IPS DF 19.7 (cell line): Measurements from ENCODE around the gene MOV10L1.

ENCODE experiments used
- DNase-seq: peaks from one replicate; pipeline ENCODE4 v3.0.0-alpha.2; 2013; ENCODE audit warnings: low read depth, low spot score

The MOV10L1 gene

DNA sequence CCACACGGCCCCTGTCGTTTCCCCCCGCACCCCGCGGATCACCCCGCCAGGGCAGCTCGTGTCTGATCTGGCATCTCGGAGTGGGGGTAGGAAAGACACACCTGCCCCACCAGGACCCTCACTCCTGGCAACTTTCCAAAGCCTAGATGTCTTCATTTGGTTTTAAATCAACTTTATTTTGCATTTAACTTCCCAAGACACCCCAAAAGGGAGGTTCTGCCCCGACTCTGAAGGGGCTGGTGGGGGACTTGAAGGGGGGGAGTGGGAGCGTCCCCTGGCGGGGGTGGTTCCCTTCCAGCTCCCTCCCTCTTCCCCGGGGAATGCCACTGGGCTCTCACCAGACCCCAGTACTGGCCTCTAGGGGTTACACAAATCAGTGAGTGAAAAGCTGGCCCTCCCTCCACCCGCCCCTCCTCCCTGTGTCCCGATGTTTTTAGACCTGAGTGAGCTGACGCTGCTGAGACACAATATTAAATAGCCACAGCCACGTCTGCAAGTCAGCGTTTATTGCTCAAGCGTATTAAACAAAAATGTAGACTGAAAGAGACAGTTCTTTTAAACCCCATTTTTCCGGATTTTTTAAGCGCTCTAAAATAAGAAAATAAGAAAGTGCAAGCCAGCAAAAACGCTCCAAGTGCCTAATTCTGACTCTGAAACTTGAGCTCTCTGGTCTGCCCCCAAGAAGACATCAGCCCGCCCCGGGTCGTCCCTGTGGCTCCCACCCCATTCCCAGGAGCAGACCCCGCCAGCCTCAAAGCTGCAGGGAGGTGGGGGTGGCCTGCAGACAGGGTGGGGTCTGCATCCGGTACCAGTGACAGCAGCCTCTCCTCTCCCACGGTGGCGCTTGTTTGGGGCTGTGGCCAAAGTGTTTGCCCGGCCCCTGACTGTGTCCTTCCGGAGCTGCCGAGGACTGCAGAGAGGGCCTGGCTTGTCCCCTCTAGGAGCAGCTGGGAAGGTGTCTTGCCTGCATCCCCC lies 30.6 kb upstream of the MOV10L1 start:
- peak; percentile 42 for DNase-seq

DNA sequence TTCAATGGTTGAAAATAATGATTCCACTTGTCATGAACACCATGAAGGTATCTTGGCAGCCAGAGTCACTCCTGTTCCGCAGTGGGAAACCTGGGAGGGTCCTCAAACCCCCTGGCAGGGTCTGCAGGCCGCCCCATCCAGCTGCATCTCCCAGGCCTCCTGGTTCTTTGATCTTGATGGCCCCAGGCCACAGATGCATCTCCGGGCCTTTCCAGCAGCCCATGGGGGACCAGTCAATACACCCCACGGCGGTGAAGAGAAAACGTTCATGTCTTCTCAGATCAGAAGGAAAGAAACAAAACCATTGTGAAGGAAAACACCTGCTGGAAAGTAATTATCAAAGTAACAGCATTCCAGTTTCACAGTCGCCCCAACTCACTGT lies 29.9 kb upstream of the MOV10L1 start:
- DNase-seq, result no peak

DNA sequence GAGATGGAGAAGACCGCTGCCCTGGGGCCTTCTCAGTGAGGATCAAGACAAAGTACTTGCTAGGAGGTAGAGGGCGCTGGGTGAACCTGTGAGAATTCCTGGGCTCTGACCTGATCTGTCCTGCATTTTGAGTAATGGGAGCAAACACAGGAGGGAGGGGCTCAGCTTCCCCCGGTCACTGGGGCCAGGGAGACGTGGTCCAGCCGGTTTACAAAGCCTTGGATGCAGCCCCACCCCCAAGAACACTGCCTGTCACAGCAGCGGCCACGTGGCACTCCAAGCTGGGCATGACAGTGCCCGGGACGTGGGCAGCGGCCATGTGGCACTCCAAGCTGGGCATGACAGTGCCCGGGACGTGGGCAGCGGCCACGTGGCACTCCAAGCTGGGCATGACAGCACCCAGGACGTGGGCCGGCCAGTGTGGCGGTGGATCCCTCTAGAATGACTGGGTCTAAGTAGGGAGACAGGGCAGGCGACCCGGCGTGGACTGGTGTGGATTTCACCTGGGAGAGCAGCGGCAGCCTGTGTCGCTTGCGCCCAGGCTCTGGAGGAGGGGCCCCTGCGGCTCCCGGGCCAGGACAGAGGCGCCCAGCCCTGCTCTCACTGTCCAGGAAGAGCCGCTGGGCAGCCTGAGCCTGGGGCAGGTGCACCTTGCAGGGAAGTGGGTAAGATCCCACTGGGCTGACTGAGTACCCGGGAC lies 29.2 kb upstream of the MOV10L1 start:
- no peak for DNase-seq

DNA sequence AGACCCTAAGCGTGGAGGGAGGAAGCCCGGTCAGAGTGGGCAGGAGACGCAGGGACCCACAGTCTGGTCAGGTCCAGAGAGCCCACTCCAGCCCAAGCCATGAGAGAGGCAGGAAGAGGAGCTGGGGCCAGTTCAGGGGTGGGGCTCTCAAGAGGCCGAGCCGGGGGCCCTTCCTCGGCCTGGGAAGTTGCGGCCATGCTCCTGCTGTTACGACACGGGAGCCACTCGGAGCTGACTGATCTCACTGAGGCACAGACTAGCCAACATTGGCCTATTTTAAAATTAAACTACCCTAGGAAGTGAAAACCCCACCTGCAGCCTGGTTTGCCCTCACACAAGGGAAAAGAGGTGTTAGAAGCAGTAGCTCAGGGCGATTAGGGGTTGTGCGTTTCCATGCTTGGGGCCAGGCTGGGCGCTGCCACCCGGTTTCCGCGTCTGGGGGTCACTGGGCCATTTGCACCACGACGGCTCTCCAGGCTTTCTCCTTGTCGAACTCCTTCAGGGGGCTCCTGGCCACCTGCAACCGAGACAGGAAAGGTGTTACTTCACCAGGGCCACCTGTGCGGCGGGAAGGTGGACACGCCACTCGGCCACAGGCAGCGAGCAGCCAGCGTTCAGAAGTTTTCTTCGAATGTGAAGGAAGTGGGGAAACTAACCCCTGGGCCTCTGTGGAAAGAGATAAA lies 28.5 kb upstream of the MOV10L1 start:
- no peak for DNase-seq

DNA sequence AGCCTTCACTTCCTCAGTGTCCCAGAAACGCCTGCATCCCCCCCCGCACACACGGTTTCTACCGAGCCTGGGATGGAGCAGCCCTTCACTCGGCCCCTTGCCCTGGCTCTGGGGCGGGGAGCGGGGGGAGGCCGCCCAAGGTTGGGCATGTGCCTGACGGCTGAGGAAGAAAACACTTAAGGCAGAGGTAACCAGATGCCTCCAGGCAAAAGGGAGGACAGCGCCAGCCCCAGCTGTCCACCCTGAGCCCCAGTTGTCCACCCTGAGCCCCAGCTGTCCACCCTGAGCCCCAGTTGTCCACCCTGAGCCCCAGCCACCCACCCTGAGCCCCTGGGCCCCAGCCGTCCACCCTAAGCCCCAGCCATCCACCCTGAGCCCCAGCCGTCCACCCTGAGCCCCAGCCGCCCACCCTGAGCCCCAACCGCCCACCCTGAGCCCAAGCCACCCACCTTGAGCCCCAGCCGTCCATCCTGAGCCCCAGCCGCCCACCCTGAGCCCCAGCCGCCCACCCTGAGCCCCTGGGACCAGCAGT lies 27.9 kb upstream of the MOV10L1 start:
- DNase-seq, result no peak

DNA sequence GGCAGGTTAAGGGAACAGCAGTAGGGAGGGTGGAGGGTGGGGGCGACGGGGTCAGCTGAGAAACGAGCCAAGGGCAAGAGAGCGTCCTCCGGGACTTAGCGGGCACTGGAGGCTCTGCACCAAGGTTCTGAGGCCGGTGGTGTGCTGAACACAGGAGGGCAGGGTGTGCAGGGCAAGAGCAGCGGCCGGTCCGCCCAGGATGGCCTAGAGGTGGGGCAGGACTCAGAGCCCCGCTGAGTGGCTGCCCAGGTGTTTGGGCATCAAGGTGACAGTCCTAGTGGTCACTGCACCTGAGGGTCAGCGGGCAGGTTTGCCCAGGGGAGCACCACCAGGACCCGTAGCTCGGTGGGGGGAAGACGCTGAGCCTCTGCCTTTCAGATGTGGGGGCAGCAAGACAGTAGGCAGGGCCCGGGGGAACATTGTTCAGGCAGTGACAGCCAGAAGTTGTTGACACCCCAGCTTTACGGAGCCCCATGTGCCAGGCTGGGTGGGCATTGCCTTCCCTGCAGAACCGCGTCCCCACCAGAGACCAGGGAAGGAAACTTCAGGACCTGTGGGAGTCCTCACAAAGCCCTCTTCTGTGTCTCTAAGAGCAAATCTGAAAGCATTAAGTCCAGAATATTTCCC lies 27.2 kb upstream of the MOV10L1 start:
- DNase-seq, result no peak

DNA sequence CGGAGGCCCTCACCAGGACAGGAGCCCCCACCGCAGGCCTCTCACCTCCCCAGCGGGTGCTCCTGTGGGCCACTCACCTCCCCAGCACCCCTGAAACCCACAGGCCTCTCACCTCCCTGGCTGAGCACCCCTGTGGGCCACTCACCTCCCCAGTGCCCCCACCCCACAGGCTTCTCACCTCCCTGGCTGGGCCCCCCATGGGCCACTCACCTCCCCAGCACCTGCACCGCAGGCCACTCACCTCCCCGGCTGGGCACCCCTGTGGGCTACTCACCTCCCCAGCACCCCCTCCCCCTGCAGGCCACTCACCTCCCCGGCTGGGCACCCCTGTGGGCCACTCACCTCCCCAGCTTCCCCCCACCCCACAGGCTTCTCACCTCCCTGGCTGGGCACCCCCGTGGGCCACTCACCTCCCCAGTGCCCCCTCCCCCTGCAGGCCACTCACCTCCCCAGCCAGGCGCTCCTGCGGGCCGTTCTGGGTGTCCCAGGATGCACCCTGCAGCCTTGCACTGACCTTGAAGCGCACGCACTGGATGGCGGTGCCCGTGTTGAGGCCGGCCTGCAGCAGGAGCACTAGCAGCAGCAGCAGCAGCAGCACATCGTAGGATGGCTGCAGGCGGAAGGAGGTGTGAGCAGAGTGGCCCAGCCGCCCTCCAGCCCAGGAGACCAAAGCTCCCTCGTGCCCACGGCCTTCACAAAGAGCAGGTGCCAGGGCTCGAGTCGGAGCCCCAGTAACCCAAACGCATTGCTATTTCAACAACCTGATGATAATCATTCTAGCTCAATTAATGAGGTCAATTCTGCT lies 26.0 kb upstream of the MOV10L1 start:
- DNase-seq, result no peak

DNA sequence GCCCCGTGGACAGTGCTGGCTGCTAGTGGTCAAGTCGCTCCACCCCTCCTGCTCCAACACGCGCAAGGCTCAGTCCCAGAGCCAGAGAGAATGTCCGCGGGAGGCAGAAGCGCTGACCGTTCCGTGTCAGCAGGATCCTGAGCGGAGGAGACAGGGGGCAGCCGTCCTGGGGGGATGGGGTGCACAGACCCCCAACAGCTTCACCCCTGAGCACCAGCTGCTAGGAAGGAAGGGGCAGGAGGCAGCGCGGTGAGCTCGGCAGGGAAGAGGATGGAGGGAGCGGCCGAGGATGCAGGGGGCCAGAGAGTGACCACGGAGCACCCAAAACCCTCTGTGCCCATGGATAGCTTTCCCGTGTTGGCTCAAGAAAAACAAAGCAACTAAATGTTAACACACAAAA lies 25.4 kb upstream of the MOV10L1 start:
- DNase-seq, result no peak

DNA sequence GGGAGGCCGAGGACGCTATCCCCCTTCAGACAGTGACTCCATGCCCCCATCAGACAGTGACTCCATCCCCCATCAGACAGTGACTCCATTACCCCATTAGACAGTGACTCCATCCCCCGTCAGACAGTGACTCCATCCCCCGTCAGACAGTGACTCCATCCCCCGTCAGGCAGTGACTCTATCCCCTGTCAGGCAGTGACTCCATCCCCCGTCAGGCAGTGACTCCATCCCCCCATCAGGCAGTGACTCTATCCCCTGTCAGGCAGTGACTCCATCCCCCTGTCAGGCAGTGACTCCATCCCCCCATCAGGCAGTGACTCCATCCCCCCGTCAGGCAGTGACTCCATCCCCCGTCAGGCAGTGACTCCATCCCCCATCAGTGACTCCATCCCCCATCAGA lies 22.6 kb upstream of the MOV10L1 start:
- DNase-seq, result no peak

DNA sequence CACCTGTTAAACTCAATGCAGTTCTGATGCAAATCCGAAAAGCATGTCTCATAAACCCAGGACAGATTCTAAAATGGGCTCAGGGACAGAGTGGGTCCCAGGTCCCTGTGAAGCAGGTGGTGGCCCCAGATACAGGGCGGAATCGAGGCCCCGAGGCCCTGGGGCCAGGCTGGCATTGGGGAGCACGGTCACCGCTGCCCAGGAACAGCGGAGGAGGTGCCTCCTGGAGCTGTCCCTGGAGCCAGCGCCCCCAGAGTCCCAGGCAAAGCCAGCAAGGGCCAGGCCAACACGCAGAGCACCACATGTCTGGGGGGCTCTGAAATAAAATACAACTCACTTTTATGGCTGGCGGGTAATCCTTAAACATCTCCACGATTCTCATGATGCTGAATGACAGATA lies 21.7 kb upstream of the MOV10L1 start:
- DNase-seq, result no peak

DNA sequence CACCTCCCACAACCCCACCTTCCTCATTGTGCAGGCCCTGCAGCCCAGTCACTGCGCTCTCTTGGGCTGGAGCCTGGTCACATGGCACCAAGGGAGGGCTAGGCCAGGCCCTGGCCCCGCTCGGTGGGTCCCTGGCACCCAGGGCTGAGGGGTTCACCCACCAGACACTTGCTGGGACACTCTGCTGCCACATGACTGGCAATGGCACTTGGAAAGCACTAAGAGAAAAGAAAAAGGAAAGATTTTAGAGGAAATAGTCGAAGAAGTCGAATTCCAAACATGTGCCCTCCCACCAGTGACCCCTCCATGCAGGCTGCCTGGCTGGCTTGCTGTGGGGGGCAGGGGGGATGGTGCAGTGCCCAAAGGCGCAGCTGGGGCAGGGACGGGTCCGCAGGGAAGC lies 19.4 kb upstream of the MOV10L1 start:
- DNase-seq, result no peak

DNA sequence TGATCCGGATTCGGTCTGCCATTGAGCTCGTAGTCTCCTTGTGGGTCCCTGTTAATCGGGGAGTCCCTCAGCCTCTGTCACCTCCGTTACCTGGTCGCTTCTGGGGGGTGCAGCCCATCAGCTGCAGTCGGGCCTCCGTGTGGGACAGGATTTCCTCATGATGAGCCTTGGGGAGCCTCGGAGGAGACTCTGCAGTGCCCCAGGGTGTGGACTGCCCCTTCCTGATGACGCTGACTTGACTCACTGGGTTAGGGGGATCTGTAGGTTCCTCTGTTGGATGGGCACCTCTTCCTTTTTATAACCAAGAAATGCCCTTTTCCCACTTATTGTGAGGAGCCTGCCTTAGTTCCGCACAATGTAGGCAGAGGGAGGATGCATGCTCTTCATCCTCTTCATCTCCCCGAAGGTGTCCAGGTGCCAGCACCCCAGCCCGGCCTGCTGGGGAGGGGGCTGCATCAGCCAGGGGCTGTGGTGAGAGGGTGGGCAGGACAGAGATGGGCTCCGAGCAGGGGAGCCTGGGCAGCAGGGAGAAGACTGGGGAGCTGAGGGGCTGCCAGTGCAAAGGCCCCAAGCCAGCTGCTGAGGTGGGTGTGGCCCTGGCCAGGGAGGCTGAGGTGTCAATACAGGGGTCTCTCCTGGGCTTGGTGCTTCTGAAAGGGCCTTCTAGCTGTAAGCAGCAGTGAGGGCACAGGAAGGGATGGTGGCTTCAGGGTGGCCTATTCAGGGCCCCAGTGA lies 18.2 kb upstream of the MOV10L1 start:
- DNase-seq, result no peak

DNA sequence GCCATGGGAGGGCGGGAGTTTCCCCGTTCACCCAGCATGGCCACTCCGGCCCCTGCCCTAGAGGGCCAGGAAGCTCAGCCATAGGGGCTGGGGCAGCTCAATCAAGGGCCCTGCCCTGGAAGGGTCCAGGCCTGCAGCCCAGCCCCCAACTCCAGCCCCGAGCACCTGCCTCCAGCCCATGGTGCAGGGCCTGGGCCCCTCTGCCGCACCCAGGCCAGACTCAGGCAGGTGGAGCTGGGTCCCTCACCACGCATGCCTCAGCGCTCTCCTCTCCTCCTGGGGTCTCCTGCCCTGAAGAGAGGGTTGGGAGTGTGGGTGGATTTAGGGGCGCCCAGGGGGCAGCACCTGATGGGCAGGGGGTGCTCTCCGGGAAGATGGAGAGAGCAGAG lies 17.6 kb upstream of the MOV10L1 start:
- no peak for DNase-seq

DNA sequence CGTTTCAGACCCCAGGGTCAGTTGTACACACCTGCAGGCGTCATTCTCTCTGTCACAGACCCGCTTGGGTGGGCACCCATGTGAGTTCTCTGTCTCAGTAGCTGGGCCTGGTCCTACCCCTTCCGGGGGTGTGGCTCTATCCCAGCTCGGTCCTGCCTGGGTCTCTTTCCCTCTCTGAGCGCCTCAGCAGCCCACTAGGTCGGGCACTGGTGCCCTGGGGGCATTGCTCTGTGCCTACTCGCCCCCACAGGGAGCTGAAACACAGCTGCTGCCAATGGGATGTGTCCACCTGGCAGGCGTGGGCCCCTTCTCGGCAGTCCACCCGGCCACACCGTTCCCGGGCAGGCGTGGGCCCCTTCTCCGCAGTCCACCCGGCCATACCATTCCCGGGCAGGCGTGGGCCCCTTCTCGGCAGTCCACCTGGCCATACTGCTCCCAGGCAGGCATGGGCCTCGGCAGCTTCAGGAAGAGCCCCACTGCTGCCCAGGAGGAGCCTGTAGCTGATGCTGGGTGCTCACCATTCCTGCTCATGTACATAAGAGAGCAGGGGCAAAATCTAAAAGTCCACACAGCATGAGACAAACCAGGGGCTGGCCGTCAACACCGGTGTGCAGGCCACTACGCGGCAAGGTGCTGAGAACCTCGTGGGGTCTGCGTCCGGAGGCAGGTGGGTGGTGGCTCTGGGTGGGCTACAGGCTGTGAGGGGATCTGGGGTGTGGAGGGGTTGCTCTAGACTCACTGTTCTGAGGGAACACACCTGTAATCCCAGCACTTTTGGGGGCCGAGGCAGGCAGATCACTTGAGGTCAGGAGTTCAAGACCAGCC lies 16.9 kb upstream of the MOV10L1 start:
- DNase-seq, result no peak

DNA sequence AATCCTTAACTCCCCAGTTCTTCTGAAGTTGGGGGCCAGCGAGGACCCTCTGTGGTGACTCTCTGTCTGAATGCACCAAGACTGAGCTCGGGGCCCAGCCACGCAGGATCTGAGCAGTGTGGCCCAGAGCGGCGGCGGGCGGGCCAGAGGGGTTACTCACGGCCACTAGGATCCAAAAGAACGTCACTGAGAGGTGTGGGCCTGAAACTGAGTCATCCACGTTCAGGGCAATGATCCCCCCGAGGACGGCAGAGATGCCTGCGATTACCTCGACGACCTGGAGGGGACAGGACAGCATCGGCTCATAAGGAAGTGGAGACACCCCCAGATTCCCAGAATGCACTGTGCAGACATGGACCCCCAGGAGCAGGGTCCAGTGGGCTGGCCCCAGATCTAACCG lies 15.8 kb upstream of the MOV10L1 start:
- no peak for DNase-seq

DNA sequence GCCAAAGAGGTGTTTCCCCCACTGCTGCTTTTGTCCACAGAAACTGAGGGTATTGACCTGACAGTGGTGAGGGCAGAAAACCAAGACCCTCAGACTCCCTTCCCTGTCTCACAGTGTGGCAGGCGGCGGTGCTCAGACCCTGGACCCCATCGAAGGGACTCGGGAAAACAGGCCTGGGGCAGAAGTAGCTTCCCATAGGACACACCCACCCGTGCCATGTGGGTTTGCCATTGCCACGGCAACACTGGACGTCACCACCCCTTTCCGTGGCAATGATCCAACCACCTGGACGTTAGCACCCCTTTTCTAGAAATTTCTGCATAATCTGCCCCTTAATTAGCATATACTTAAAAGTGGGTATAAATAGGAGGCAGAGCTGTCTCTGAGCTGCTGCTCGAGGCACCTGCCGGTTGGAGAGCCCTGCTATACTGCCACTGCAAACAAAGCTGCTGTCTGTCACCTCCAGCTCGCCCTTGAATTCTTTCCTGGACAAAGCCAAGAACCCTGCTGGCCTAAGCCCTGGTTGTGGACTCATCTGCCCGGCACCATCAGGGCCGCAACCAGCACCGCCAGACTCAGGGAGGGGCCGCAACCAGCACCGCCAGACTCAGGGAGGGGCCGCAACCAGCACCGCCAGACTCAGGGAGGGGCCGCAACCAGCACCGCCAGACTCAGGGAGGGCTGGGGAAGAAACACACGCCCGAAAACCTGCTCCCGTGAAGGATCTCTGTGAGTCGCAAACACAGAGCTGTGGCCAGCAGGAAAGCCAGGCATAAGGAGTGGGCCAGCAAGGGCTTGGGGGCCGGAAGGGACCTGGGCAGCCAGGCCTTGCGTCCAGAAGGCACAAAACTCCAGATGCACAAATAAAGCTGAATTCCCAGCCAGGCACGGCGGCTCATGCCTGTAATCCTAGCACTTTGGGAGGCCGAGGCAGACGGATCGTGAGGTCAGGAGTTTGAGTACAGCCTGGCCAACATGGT lies 15.0 kb upstream of the MOV10L1 start:
- no peak for DNase-seq

DNA sequence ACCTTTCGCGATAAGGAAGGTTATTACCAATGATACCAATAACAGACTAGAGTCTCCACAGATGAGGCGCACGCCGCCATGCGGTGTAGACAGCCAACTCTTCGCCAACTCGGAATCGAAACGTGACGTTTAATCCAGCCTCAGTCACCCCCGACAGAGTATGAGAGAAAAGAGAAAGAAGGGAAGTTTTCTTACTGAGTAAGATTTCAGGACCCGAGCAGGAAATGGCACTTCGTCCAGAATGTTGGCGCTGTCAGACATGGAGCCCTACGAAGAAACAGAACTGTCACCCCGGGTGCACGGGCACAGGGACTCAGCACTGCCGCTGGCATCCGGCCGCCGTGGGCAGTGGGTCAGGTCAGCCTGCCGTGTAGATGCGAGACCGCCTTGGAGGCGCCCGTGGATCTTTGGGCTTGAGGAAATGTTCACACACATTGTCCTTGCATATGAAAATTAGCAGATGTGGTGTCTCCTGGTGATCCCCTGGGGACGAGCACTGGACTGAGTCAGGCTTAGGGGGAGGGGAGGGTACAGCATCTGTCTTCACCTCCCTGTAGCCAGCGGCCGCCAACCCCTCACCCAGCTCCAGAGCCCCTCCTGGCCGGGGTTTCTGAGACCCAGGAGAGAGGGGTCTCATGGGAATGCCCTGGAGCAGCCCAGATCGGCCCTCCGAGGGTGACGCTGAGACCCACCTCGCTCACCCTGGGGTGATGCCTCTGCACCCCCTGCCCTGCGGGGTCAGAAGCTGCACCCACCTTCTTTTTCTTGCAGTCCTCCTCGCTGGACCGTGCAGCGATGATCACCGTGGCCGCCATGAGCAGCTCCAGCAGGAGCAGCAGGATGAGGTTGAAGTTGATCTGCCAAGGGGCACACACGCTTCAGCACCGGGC lies 12.9 kb upstream of the MOV10L1 start:
- no peak for DNase-seq
